Left renal cortex interstitium (tissue), 4 donors: ENCODE data around the gene PTPRO. TPM values are rescaled to one million over a fixed set of nuclear protein-coding genes. Genes with fewer than 3 reads are reported as not detected.
A peak's percentile ranks its signal among the peaks of the same experiment; 100 is the strongest.

ENCODE experiments used
- DNase-seq, 4 donors: peaks; one replicate each; pipeline ENCODE4 v3.0.0-alpha.2; 2013; ENCODE audit warnings: low read depth in 4 of 4, low spot score in 2 of 4, missing footprints in 1 of 4
- polyA plus RNA-seq, 4 donors: library from polyadenylated mRNA; unstranded; fragments of 120-200 nt; gene quantifications; one replicate each; pipeline ENCODE4 v1.2.1, GENCODE V29; 2013; ENCODE audit not compliant: insufficient read length in 4 of 4

The PTPRO gene
- polyA plus RNA-seq, 4 donors = 169 to 227 (median 217) TPM

DNA sequence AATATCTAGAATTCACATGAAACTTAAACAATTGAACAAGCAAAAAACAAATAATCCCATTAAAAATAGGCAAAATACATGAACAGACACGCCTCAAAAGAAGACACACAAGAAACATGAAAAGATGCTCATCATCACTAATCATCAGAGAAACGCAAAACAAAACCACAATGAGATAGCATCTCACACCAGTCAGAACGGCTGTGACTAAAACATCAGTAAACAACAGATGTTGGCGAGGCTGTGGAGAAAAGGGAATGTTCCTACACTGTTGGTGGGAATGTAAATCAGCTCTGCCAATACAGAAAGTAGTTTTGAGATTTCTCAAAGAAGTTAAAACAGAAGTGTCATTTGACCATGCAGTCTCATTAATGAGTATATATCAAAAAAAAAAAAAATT lies 121.3 kb downstream of the PTPRO start:
- no peak for DNase-seq

DNA sequence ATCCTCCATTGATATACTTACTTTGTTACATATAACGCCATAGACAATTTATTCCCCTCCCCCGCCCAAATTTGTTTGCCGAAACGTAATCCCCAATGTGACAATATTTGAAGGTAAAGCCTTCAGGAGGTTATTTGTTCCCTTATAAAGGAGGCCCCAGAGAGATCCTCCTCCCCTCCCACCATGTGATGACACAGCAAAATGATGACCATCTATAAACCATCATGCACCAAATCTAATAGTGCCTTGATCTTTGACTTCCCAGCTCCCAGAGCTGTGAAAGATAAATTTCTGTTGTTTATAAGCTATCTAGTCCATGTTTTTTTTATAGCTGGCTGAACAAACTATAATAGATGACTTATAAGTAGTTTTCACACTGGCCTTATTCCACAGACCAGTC lies 122.2 kb downstream of the PTPRO start:
- DNase-seq = no peak

DNA sequence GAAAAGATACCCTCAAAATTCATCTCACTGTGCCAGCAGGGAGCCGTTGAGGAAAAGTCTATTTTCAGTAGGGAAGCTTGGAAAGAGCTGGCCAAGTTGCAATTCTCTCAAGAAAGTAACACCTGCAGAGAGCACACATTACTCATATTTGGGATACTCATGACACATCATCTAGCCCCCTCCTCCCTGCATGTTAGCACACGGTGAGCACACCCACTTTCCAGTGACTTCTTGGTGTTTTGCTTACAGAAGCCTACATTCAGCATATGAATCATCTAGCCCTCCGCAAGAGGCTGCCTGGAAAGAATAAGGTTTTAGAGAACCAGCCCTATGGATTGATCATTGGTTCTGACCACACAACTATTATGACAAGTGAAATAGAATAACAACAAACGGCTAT lies 124.5 kb downstream of the PTPRO start:
- DNase-seq = no peak

DNA sequence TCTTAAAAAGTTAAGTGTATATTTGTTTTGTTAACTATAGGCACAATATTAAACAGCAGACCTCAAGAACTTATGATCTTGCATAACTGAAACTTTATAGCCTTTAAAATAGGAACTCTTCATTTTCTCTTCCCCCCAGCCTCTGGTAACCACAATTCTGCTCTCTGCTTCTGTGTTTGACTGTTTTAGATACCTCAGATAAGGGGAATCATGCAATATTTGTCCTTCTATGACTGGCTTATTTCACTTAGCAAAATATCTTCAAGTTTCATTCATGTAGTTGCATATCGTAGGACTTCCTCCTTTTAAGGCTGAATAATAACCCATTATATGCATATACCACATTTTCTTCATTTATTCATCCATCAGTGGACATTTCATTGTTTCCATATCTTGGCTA lies 131.3 kb downstream of the PTPRO start:
- no peak for DNase-seq

- no peak for DNase-seq
These were observed 135.7 kb downstream of the PTPRO start for GRCh38 chr12:15458008-15458407.

- DNase-seq = no peak
These were observed 146.6 kb downstream of the PTPRO start for GRCh38 chr12:15468911-15469310.

DNA sequence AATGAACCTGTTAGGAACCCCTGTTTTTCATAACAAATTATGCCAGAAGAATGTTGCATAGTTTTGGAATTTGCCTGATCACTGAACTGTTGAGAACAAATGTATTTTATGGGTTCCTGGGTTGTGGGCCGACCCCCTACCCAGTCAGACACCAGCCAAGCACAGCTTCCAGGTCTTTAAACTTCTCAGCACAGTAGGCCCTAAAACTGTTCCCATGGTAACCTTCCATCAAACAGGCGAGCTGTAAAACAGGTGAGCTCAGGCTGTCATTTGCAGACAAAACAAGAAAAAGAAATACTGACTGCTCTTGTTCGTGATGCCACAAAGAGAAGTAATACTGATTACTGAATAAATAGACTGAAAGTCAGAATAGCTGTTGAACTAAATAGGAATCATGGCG lies 147.0 kb downstream of the PTPRO start:
- DNase-seq = no peak

- DNase-seq = no peak
These were observed 149.7 kb downstream of the PTPRO start for GRCh38 chr12:15472036-15472435.

DNA sequence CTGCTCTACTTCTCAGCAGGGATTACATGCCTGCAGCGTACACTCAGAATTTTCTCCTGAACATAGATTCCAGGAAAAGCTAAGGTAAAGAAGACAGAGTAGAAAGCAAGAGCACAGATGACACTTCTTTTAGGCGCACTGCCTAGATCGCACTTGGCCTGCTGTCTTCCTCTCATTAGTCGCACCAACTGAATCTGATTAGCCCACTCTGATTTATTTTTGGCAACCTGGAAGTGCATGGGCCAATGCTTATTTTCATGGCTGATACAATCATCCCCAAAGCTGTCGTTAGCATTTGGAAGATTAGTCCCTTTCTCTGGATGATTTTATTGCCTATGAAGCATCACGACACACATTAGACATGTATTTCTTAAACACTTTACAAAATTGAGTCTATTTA lies 152.5 kb downstream of the PTPRO start:
- DNase-seq = no peak

DNA sequence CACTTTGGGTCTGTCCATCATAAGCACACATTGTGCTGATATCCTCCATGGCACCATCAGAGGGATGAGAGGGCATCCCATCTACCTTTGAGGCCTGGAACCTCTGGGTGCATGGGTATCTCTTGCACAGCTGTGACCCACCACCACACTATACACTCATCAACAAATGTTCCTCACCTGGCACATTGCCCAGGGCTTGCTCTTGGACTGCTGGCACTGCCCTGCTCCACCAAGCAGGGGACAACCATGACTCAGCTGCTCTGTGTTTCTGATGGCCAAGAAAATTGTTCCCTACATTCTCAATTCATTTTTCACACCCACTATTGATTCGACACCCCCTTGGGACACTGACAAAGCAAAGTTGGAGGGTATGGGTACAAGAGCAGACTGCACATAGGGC lies 155.5 kb downstream of the PTPRO start:
- DNase-seq = no peak

DNA sequence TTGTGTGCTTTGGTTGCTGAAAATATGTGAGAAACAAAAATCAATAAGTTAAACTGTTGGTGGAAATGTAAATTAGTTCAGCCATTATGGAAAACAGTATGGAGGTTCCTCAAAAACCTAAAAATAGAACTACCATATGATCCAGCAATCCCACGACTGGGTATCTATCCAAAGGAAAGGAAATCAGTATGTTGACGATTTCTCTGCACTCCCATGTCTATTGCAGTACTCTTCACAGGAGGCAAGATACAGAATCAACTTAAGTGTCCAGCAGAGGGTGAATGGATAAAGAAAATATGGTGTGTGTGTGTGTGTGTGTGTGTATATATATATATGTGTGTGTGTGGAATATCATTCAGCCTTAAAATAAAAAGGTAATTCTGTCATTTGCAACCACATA lies 159.5 kb downstream of the PTPRO start:
- DNase-seq = no peak

- DNase-seq = no peak
These were observed 163.2 kb downstream of the PTPRO start for GRCh38 chr12:15485466-15485865.

- no peak for DNase-seq
These were observed 164.6 kb downstream of the PTPRO start for GRCh38 chr12:15486859-15487258.

DNA sequence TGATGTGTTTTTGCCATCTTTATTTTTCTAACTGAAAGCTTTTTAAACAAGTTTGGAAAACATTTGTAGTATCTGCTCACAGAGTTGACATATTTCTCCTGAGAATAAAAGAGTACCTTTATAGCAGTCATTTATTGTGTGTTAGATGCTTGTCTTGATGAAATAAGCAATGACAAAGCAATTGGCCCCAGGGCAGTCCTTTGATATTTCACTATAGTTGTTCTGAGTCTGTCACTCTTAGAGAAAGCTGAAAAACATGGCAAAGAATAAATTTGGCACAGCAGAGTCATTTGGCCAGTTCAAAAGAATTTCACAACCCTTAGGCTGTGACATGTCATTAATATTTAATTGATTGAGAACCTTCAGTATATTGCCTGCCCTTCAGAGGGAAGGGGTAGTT lies 166.2 kb downstream of the PTPRO start:
- DNase-seq = no peak

DNA sequence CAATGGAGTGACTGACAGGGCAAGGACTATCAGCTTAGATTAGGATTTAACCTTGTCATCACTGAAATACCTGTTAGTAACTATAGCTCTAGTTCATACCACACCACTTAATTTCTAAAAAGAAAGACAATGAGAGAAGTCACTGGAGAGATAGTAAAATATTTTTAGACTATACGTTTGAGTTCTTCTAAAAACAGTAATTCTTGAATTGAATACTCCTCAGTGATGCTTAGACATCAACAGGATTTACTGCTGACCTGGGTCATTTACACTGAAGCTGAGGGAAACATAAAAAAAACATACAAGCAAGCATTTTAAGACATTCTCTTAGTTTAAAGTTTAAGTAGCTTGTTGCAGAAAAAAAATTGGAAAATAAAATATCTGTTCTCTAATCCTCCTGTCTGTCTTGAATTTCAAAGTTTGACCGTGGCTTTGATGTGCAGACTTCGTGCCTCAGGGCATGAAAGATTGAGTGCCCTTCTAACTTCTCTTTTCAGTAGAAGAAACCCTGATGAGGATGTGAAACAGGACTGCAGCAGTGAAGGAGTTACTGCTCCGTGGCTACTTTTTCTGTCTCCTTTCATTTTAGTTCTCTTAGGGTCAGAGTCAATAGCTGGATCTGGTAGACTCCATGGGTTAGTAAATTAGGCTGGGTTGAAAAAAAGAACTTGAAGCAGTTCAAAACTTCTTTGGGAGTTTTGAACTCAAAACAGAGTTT lies 172.2 kb downstream of the PTPRO start:
- DNase-seq = no peak

GRCh38 chr12:15495746-15496145 lies 173.4 kb downstream of the PTPRO start:
- DNase-seq = peak in 1 of 4 donors; percentile 28

DNA sequence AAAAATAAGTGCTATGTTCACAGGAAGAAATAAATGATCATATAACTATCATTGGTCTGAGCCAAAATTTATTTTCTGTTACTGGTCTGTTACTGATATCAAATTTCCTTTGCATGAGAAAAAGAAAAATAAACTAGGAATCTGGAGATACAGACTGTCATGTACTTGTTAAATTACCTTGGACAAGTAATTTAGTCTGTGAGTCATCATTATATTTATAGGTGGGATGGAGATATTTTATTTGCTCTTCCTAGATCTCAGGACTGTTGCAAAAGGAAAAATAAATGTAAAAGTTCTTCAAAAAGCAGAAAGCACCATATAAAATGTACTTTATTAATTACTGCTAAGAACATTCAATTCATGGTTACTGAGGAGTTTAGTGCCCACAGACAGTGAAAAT lies 174.4 kb downstream of the PTPRO start:
- DNase-seq = no peak

DNA sequence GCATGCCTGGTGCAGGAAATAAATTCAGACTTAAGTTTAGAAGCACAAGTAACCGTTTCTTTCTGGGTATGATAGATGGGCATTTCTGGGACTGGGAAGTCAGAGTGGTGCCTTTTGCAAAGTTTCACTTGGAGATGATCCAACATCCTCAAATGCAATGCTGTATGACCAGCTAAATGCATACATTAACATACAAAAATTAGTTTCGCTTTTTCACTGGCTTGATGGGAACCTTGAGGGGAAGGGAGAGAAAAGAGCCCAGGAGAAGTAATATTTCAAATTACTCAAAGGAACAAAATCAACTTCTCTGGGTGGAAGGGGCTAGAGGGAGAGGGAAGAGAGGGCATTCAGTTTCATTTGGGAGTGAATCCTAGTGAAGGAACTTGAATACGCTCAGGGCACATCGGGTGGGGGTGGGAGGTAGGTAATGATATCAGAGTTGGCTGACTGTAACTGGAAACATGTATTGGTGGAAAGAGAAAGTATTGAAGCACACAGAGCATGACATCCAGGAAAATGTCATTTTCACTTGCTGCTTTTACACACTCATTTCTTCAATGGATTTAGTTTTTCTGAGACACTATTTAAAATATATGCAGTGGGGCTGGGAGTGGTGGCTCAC lies 175.5 kb downstream of the PTPRO start:
- DNase-seq = peak in 2 of 4 donors; percentile 13 to 31

- DNase-seq = no peak
These were observed 179.9 kb downstream of the PTPRO start for GRCh38 chr12:15502211-15502610.

DNA sequence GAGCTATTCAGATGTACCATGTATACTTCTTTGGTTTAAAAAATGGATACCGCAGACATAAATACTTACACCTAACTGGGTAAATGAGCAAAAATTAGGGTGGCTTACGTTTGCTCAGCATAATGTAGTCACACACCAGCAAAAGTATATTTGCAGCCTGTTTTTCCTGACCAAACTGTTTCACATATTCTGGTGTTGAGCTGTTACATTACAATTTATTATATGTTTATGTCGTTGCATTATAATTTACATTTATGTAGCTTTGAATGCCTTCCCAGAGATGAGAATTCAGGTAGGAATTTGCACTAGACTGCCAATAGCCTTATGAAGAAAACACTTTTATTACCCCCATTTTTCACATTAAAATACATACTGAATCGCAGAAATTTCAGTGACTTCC lies 183.3 kb downstream of the PTPRO start:
- no peak for DNase-seq

GRCh38 chr12:15515010-15515409 lies 192.7 kb downstream of the PTPRO start:
- DNase-seq = no peak

DNA sequence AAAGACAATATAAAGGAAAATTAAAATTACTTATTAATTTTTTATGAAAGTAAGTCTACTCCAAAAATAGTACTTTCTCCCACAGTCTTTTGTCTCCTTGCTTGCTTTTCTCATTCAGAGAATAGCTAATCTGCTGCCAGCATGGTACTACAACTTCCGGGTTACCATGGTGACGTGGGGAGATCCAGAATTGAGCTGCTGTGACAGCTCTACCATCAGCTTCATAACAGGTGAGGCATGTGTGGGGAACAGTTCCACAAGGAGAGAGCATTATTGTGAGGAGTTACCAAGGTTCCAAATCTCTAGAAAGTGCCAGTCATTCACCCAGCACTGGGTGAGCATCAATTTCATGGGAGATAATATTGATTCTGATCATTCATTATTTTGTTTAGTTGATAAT lies 197.8 kb downstream of the PTPRO start:
- no peak for DNase-seq

GRCh38 chr12:15520844-15521243 lies 198.5 kb downstream of the PTPRO start:
- no peak for DNase-seq
